ENCODE data around the gene OR6V1.

GRCh38 chr7:143027683-143028082 is 24.5 kb upstream of the OR6V1 start:
- TF ChIP-seq SRF (IDR thresholded peaks at IDR 0.05; ENCODE audit: low read depth in 2 of 2, low read length in 2 of 2) (no peak), NFYB (IDR thresholded peaks at IDR 0.05; ENCODE audit: insufficient read depth, low read depth, low read length) (no peak), CTCF (IDR thresholded peaks at IDR 0.05 in 2 of 3, conservative IDR thresholded peaks at IDR 0.05 in 1 of 3; ENCODE audit: control insufficient read depth in 2 of 3, extremely low read depth in 1 of 3, insufficient read depth in 1 of 3, low read depth in 3 of 3, low read length in 3 of 3) (no peak), SUZ12 (IDR thresholded peaks at IDR 0.05; ENCODE audit: unreplicated experiment) (no peak)
